Hematopoietic multipotent progenitor cell treated with erythropoietin and hydrocortisone succinate and interleukin-3 and kit ligand, for 6 days (in vitro differentiated cells): ENCODE measurements around the gene ACE2.
"Not testable (repeated sequence)": the region's sequence is repeated elsewhere in the genome, so short reads cannot be mapped to it uniquely, and the experiment has no call there.

Experiments used
- DNase-seq: peaks from one replicate; pipeline ENCODE4 v3.0.0-alpha.2; 2015

The ACE2 gene

GRCh38 chrX:15600745-15601144 lies at the start of gene ACE2:
Gene ACE2 (minus strand): TSS chrX:15600960. CDS start chrX:15600911, 49 bp downstream.
- no peak for DNase-seq

DNA sequence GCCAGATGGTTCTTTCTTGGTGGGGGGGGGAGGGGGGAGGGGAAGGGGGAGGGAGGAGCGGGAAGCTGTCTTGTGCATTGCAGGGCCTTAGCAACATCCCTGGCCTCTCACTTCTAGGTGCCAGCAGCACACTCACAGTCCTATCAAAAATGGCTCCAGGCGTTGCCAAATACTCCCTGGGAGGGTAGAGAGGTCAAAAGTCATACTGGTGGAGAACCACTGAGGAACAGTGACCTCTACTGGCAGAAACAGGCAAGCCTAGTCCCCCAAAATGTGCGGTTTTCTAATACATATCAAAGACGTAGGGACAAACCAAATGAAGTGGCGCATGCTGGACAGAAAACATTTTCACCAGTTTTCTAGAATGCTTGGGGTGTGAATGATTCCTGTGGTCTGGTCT lies 46.8 kb upstream of the ACE2 start:
- DNase-seq, result not testable (repeated sequence)

- DNase-seq, result no peak
Measured at GRCh38 chrX:15646543-15646942, 45.8 kb upstream of the ACE2 start.

DNA sequence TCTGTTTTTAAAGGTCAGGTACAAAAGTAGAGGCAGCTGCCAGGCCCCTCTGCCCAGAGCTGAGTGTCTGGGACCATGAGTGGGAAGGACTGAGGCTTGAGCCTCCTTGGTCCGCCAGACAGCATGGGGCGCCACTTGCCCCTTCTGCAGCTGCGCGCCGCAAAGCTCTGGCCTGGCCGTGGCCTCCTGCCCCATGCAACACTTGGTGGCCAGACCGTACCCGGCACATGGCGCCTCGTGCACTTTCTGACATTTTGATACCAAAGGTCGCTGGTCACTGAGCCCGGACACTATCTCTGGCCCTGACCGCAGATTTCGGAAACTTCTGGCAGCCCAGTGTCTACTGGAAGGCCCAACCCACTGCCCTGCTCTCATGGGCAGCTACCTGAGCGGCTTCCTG lies 45.3 kb upstream of the ACE2 start:
- DNase-seq, result no peak

- no peak for DNase-seq
Measured at GRCh38 chrX:15645266-15645665, 44.5 kb upstream of the ACE2 start.

- no peak for DNase-seq
Measured at GRCh38 chrX:15644560-15644872, 43.8 kb upstream of the ACE2 start.

GRCh38 chrX:15643786-15644559 lies 43.2 kb upstream of the ACE2 start:
- no peak for DNase-seq

DNA sequence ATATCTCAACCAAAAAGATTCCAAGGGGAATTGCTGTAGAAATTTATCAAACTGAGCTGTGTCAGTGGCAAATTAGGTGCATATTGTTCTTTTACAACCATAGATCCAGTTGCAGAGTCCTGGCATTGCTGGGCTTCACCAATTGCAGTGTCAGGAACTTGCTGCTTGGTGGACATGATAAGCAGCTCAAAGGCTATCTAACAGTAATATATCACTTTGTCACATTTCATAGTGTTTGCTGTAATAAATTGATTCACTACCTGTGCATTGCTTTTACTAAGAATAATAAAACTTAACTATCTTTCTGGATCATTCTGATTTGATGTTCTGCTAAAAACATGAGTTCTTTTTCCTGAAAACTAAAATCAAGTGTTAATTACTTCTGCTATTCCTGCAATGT lies 30.9 kb upstream of the ACE2 start:
- peak; percentile 6 for DNase-seq

DNA sequence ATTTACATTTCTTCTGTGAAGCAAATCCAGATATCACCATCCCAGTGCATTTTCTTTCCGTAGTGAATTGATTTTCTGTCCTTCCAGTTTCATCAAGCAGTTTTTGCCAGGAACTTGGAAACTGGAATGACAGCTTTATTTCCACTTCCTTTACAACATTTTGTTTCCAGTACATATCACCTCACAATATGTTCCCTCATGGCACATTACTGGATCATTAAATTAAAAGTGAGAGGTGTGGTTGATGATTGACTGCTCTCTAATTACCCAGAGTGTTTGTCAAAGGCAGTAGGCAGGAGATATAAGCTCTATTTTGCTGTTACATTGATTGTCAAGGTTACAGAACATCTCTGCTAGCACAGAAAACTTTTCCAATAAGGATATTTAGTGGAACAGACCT lies 22.3 kb upstream of the ACE2 start:
- DNase-seq, result no peak

GRCh38 chrX:15619053-15619755 lies 18.4 kb upstream of the ACE2 start:
- DNase-seq, result no peak

DNA sequence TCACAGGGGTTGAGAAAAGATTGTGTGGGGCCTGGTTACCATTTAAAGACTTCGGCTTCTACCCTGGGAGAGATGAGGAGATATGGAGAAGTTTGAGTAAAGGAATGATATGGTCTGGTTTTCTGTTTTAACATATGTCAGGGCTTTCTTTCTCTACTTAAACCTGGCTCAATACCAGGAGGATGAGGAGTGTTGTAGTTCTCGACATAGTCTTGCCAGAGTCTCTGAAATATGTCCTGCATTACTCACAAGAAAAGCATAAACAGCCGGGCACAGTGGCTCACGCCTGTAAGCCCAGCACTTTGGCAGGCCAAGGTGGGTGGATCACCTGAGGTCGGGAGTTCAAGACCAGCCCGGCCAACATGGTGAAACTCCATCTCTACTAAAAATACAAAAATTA lies 16.4 kb upstream of the ACE2 start:
- no peak for DNase-seq

- DNase-seq, result no peak
Measured at GRCh38 chrX:15616531-15616930, 15.8 kb upstream of the ACE2 start.

DNA sequence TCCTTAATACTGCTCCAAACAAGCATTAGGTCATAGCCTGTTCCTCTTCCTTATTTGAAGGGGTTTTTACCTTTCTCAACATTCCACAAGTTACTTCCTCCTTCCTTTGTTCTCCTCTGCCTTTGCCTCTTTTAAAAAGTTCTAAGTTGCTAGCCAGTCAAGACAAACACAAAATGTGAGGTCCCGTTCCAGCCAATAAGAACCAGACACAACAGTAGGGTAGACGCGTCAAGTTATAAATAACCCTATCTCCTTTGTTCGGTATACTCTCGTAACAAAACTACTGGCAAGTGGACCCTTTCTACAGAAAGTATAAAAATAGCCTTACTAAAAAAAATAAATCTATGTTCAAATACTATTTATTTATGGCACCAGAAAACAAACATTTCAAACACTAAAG lies 6.3 kb upstream of the ACE2 start:
- no peak for DNase-seq

GRCh38 chrX:15606136-15606535 lies 5.4 kb upstream of the ACE2 start:
- DNase-seq, result peak; percentile 21

GRCh38 chrX:15605226-15605625 lies 4.5 kb upstream of the ACE2 start:
- DNase-seq, result no peak

DNA sequence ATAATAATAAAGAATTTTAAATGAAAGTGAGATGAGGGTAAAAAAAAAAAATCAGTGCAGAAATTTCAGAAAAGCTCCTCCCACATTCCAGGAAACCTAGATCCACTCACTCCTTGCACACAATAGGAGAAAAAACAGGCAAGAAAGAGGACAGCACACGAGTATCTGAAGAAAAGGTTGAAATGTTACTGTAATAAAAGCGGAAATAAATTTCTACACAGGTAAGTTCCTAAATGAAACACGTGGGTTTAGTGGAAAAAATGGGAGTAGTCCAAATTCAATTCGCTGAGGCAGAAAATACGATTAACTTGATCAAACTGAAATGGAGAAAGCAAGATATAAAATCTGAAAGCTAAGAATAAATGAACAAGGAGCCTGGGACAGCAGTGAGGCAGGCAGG lies 2.0 kb upstream of the ACE2 start:
- DNase-seq, result no peak

DNA sequence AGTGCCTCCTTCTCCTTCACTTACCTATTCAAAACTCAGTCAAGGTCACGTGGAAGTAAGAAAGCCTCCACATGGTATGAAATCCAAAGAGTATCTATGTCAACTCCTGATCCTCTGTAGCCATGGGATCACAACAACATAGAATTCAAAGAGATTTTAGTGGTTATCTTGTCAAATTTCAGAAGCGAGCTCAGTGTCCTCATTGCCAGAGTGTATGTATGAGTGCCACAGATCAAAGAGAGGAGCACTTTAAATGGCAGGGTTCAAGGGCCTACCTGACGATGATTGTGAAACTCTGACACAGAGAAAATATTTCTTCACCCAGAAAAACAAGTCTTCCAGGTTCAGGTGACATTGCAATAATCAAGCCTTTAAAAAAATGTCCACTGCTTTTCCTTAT lies 1.2 kb upstream of the ACE2 start:
- no peak for DNase-seq

DNA sequence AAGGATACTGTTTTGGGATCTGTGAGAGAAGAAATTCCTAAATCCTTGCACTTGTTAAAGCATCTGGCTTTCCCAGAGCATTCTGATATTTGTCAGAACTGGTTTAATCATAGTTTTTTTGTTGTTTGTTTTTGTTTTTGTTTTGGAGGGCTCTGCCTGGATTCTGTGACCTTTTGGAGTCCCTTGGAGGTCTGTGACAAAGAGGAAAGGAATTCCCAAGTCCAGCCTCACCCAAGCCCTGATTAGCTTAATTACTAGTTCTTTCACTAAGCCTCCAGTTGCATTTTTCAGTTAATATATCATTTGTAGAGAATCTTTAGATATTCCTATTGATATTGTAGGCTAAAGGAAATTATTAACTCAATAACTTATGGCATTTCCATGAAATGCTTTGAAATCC lies 711 bp downstream of the ACE2 start:
- no peak for DNase-seq

DNA sequence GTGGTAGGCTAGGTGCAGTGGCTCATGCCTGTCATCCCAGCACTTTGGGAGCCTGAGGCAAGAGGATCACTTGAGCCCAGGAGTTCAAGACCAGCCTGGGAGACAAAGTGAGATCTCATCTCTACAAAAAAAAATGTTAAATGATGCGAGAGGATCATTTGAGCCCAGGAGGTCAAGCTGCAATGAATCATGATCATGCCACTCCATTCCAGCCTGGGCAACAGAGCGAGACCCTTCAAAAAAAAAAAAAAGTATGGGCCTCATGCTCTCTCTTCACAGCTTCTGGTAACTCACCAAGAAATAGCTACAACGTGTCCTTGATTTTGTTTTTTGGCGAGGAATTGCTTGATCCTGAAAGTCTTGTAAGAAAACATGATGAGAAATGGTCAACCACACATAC lies 1.3 kb downstream of the ACE2 start:
- DNase-seq, result no peak

- DNase-seq, result no peak
Measured at GRCh38 chrX:15598026-15598425, 2.7 kb downstream of the ACE2 start.

GRCh38 chrX:15594371-15594770 lies 6.4 kb downstream of the ACE2 start:
- no peak for DNase-seq

- peak; percentile 93 for DNase-seq
Measured at GRCh38 chrX:15579778-15580747, 20.7 kb downstream of the ACE2 start.

- no peak for DNase-seq
Measured at GRCh38 chrX:15576019-15576418, 24.7 kb downstream of the ACE2 start.

DNA sequence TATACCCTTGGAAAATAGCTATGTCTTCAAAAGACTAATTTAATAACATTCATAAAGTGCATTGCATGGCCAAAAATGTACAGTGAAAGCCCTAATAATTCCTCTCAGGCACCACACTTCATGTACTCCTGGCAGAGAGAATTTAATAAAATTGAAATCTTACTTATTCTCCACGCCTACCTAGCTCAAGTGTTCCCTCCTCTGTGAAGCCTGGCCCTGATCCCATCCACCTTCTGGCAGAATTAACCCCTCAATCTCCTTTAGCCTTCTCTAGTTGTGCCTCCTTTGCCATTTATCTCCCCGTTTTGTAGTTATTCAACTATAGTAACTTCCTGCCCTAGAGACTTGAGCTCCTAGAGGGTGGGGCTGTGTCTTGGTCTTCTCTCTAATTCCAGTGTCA lies 26.7 kb downstream of the ACE2 start:
- no peak for DNase-seq
